ENCODE measurements around the gene STK32B. TPM values are rescaled to one million over a fixed set of nuclear protein-coding genes. Genes with fewer than 3 reads are reported as not detected.

Gene STK32B
- total and polyA plus RNA-seq, 2 of the 8 experiments (the other 6 are each of a cell fraction or from before 2014, with no cell fraction given), result 2.3 to 2.5 TPM

- 89% methylated on average over 9 of the region's 9 CpGs; no CpG with 5 or more reads in 1 of the 2 experiments for WGBS, 2 experiments (ENCODE audit: extremely low coverage in 1 of 2, insufficient coverage in 1 of 2, insufficient read length in 1 of 2, insufficient replicate concordance in 2 of 2, low coverage in 1 of 2, low lambda C conversion rate in 2 of 2, missing lambda C conversion rate in 1 of 2)
- no peak overlapping the region for H3K56ac ChIP-seq (replicated peaks; ENCODE audit: insufficient read length, low read depth, low read length)
- H4K5ac ChIP-seq (ENCODE audit: insufficient read length, low read depth, low read length), result no peak overlapping the region
- no peak overlapping the region for H2AFZ ChIP-seq (ENCODE audit: low read length)
- no peaks in the 10 kb centered on the region; a peak in 1 of 7 replicates for H3K4me1 ChIP-seq (replicated peaks in 1 of 4; ENCODE audit: control insufficient read depth in 3 of 4, insufficient read depth in 4 of 4, low read length in 3 of 4)
- H3K9me3 ChIP-seq (ENCODE audit: insufficient read depth in 2 of 2, low read depth in 1 of 2, low read length in 1 of 2), result no peaks in the 10 kb centered on the region
- DNase-seq (ENCODE audit: low read depth in 1 of 2, low spot score in 2 of 2) (no peak), FAIRE-seq (no peak)
- no peaks in the 10 kb centered on the region for H4K20me1 ChIP-seq (replicated peaks in 1 of 2; ENCODE audit: control insufficient read depth in 1 of 2, insufficient read depth in 2 of 2, low read length in 2 of 2)
- no peaks in the 10 kb centered on the region for H3K27me3 ChIP-seq (replicated peaks in 1 of 4; ENCODE audit: control insufficient read depth in 3 of 4, extremely low read depth in 1 of 4, insufficient read depth in 3 of 4, low read length in 3 of 4)
- POLR2A ChIA-PET (ENCODE audit: partially characterized antibody), result no interaction called here
- H2BK12ac ChIP-seq (ENCODE audit: low read depth, low read length), result no peak overlapping the region
- no peak overlapping the region for H2BK15ac ChIP-seq (ENCODE audit: low read length)
- no peak overlapping the region for H3K4me2 ChIP-seq (ENCODE audit: insufficient read depth in 1 of 2, low read depth in 2 of 2, low read length in 2 of 2)
- H2BK20ac ChIP-seq (ENCODE audit: low read length), result no peak overlapping the region
- H3K18ac ChIP-seq (ENCODE audit: extremely low read depth, low read length), result no peak overlapping the region
- CTCF ChIA-PET (ENCODE audit: partially characterized antibody), result interaction anchor here (1.6 to 1.7 kb wide), 2 partner anchors 9 to 397 kb away, joined by 4 read pairs; no protein-coding TSS in a partner anchor
- H3K36me3 ChIP-seq (ENCODE audit: control insufficient read depth in 2 of 4, insufficient read depth in 4 of 4, low read length in 3 of 4), result no peaks in the 10 kb centered on the region
- H3K23ac ChIP-seq (ENCODE audit: insufficient read length), result no peak overlapping the region
- H2AK5ac ChIP-seq (ENCODE audit: low read depth, low read length), result no peak overlapping the region
- no peaks in the 10 kb centered on the region for H3K23me2 ChIP-seq (ENCODE audit: low read depth, low read length)
- H2BK5ac ChIP-seq (ENCODE audit: low read depth, low read length), result no peak overlapping the region
- H3K79me2 ChIP-seq (ENCODE audit: control insufficient read depth in 1 of 2, insufficient read depth in 2 of 2, low read length in 2 of 2), result no peaks in the 10 kb centered on the region
- no peak overlapping the region for H3K4me3 ChIP-seq (ENCODE audit: extremely low read depth in 1 of 4, insufficient read depth in 2 of 4, low read depth in 3 of 4, low read length in 4 of 4)
- H3K4ac ChIP-seq (replicated peaks; ENCODE audit: insufficient read length, low read depth, low read length), result no peak overlapping the region
- no peak overlapping the region for H3K14ac ChIP-seq (ENCODE audit: insufficient read length)
- no peak overlapping the region for H3K27ac ChIP-seq (ENCODE audit: low read depth, low read length)
- H2BK120ac ChIP-seq (replicated peaks; ENCODE audit: low read depth, low read length), result no peak overlapping the region
- no peak overlapping the region for H4K91ac ChIP-seq (replicated peaks; ENCODE audit: insufficient read length, low read length)
- no peaks in the 10 kb centered on the region for H3K79me1 ChIP-seq (ENCODE audit: low read depth, low read length)
- no peak overlapping the region for H3K9ac ChIP-seq (replicated peaks in 1 of 4; ENCODE audit: extremely low read depth in 1 of 4, low read depth in 3 of 4, low read length in 3 of 4)
- H4K8ac ChIP-seq (ENCODE audit: extremely low read depth, insufficient read depth, low read length), result no peak overlapping the region
- TF ChIP-seq RXRA (IDR thresholded peaks at IDR 0.05; ENCODE audit: insufficient read depth, low read depth, low read length), result no peak
- no peak for TF ChIP-seq POLR2AphosphoS5 (IDR thresholded peaks at IDR 0.05; ENCODE audit: low read depth, low read length)
- TF ChIP-seq KDM5A (IDR thresholded peaks at IDR 0.05; ENCODE audit: low read length), result no peak
- TF ChIP-seq CBX8 (IDR thresholded peaks at IDR 0.05; ENCODE audit: borderline replicate concordance, low read depth, low read length), result no peak
- TF ChIP-seq EZH2 (IDR thresholded peaks at IDR 0.05; ENCODE audit: low read depth, low read length, severe bottlenecking), result no peak
- TF ChIP-seq KDM4A (IDR thresholded peaks at IDR 0.05; ENCODE audit: low read depth, low read length, severe bottlenecking), result no peak
- TF ChIP-seq SP4 (IDR thresholded peaks at IDR 0.05; ENCODE audit: low read length), result no peak
- TF ChIP-seq KDM1A (IDR thresholded peaks at IDR 0.05; ENCODE audit: borderline replicate concordance, low read length), result no peak
- TF ChIP-seq TCF12 (IDR thresholded peaks at IDR 0.05; ENCODE audit: low read depth, low read length), result no peak
- TF ChIP-seq MAFK (IDR thresholded peaks at IDR 0.05; ENCODE audit: low read depth, low read length), result no peak
- no peak for TF ChIP-seq CHD2 (IDR thresholded peaks at IDR 0.05; ENCODE audit: low read length)
- TF ChIP-seq SRF (IDR thresholded peaks at IDR 0.05; ENCODE audit: low read depth, low read length), result no peak
- no peak for TF ChIP-seq MAX (IDR thresholded peaks at IDR 0.05)
- TF ChIP-seq EP300 (IDR thresholded peaks at IDR 0.05; ENCODE audit: borderline replicate concordance in 1 of 2, low read depth in 2 of 2, low read length in 2 of 2), result no peak
Observed at GRCh38 chr4:5003372-5003857, 47.9 kb upstream of the STK32B start.

All from H1 (cell line).